PC-9 (cell line): ENCODE measurements around the gene PCNX1. TPM values are rescaled to one million over a fixed set of nuclear protein-coding genes. Genes with fewer than 3 reads are reported as not detected.
"Not testable (repeated sequence)": the region's sequence is repeated elsewhere in the genome, so short reads cannot be mapped to it uniquely, and the experiment has no call there.

Experiments used
- BruUV-seq: library from RNA; stranded (reverse); fragments of 400-500 nt; replicated peaks from 2 replicates; lab custom pipeline; 2021; lab: Mats Ljungman, UMichigan
- CTCF ChIA-PET: fragments of 300-600 bp; sonication (Branson Sonifier 250); formaldehyde crosslinking; loops from one replicate; lab custom pipeline; 2022; ENCODE audit warnings: antibody characterized with exemption; lab: Charles Lee
- POLR2A ChIA-PET: fragments of 300-600 bp; sonication (Branson Sonifier 250); formaldehyde crosslinking; loops from one replicate; lab custom pipeline; 2022; ENCODE audit warnings: antibody characterized with exemption; ENCODE audit not compliant: unreplicated experiment; lab: Charles Lee
- DNase-seq, 2 experiments: peaks; one replicate each; pipeline versions ENCODE4 v3.0.0 to v3.0.0-alpha.2; 2015 to 2022; ENCODE audit warnings: mixed read lengths in 1 of 2
- H2AFZ ChIP-seq: fragments of 200-600 bp; sonication (generic); 2 replicates; pipeline ENCODE4 v1.8.1; 2017; ENCODE audit warnings: antibody characterized with exemption
- H3F3A ChIP-seq: fragments of 200-600 bp; sonication (generic); 2 replicates; pipeline ENCODE4 v1.8.1; 2017; ENCODE audit warnings: antibody characterized with exemption, mild to moderate bottlenecking, low read depth; ENCODE audit not compliant: insufficient read depth
- H3K27ac ChIP-seq: fragments of 200-600 bp; sonication (generic); 2 replicates; pipeline ENCODE4 v1.6.1; 2016; ENCODE audit warnings: mixed run types
- H3K27me3 ChIP-seq: fragments of 200-600 bp; sonication (generic); 2 replicates; pipeline ENCODE4 v1.6.1; 2016; ENCODE audit warnings: low read depth, mixed run types; ENCODE audit not compliant: insufficient read depth
- H3K36me3 ChIP-seq: fragments of 200-600 bp; sonication (generic); 2 replicates; pipeline ENCODE4 v1.6.1; 2016; ENCODE audit warnings: low read depth, mixed run types
- H3K4me1 ChIP-seq: fragments of 200-600 bp; sonication (generic); replicated peaks from 2 replicates; pipeline ENCODE4 v1.6.1; 2016; ENCODE audit warnings: mixed run types; ENCODE audit not compliant: insufficient read depth
- H3K4me2 ChIP-seq: fragments of 200-600 bp; sonication (generic); 2 replicates; pipeline ENCODE4 v1.6.1; 2017; ENCODE audit warnings: mixed run types
- H3K4me3 ChIP-seq: fragments of 200-600 bp; sonication (generic); 2 replicates; pipeline ENCODE4 v1.6.1; 2016; ENCODE audit warnings: mixed run types
- H3K79me2 ChIP-seq: fragments of 200-600 bp; sonication (generic); 2 replicates; pipeline ENCODE4 v1.6.1; 2017; ENCODE audit warnings: low read depth, mixed run types
- H3K9me2 ChIP-seq: fragments of 200-600 bp; sonication (generic); 2 replicates; pipeline ENCODE4 v1.8.1; 2017; ENCODE audit warnings: mild to moderate bottlenecking; ENCODE audit not compliant: insufficient read depth
- H3K9me3 ChIP-seq: fragments of 200-600 bp; sonication (generic); 2 replicates; pipeline ENCODE4 v1.8.1; 2016; ENCODE audit warnings: low read depth; ENCODE audit not compliant: insufficient read depth
- H4K20me1 ChIP-seq: fragments of 200-600 bp; sonication (generic); 2 replicates; pipeline ENCODE4 v1.8.1; 2017; ENCODE audit not compliant: insufficient read depth
- CTCF ChIP-seq: fragments of 200-600 bp; sonication (generic); conservative IDR thresholded peaks from 2 replicates; pipeline ENCODE4 v1.6.1; 2017; ENCODE audit warnings: mixed run types, antibody characterized with exemption, mild to moderate bottlenecking, moderate library complexity
- EZH2 ChIP-seq: fragments of 200-600 bp; sonication (generic); IDR thresholded peaks from 2 replicates; pipeline ENCODE4 v1.8.0; 2017; ENCODE audit warnings: antibody characterized with exemption, low read depth
- intact Hi-C: fragments of 100-400 bp; cut with micrococcal nuclease; formaldehyde crosslinking; loops from one replicate; pipeline ENCODE4 v1.10.0; 2022; ENCODE audit not compliant: unreplicated experiment
- total RNA-seq: library from RNA; stranded (reverse); gene quantifications from 2 replicates; pipeline ENCODE4 v1.2.3, GENCODE V29; 2021

PCNX1 gene
- total RNA-seq, 1 experiment from 2014 or later, result 37.6 TPM

- Histone ChIP-seq H3K4me3 (no peak overlapping the region), H3K4me2 (no peak overlapping the region), H3K4me1 (no peaks in the 10 kb centered on the region), H3K27ac (no peak overlapping the region), H4K20me1 (no peaks in the 10 kb centered on the region), H3K36me3 (peaks cover 12% of the 10 kb centered on the region), H3K27me3 (no peaks in the 10 kb centered on the region), H3K79me2 (peaks cover 40% of the 10 kb centered on the region), H2AFZ (no peak overlapping the region), H3K9me3 (peaks cover 29% of the 10 kb centered on the region), H3K9me2 (no peaks in the 10 kb centered on the region), H3F3A (no peaks in the 10 kb centered on the region; the same call in 1 of the 2 replicates)
- no peak for DNase-seq
- ChIA-PET CTCF (no interaction called here), POLR2A (no interaction called here)
- BruUV-seq, result no TSS peak
- TF ChIP-seq CTCF, result no peak
- intact Hi-C loops, result no loop called here
Measured at GRCh38 chr14:70942342-70942706, 35.1 kb downstream of the PCNX1 start.

GRCh38 chr14:70942721-70943120 is 35.5 kb downstream of the PCNX1 start:
- H3K27me3 ChIP-seq, H3K4me1 ChIP-seq, H3F3A ChIP-seq, H3K9me2 ChIP-seq, POLR2A ChIA-PET, H4K20me1 ChIP-seq, intact Hi-C loops, H3K4me3 ChIP-seq, DNase-seq, BruUV-seq, H3K27ac ChIP-seq, CTCF ChIA-PET, H3K4me2 ChIP-seq, H2AFZ ChIP-seq: not testable (repeated sequence)
- H3K36me3 ChIP-seq, result peaks cover 16% of the 10 kb centered on the region
- peaks cover 31% of the 10 kb centered on the region for H3K9me3 ChIP-seq
- peaks cover 36% of the 10 kb centered on the region; the same call in 1 of the 2 replicates for H3K79me2 ChIP-seq

GRCh38 chr14:70943838-70944237 is 36.6 kb downstream of the PCNX1 start:
- no peaks in the 10 kb centered on the region for H3K9me2 ChIP-seq
- H3K27me3 ChIP-seq, result no peaks in the 10 kb centered on the region
- no peak overlapping the region for H2AFZ ChIP-seq
- TF ChIP-seq CTCF (no peak), EZH2 (no peak)
- BruUV-seq, result no TSS peak
- intact Hi-C loops, result no loop called here
- H3K4me1 ChIP-seq, result no peaks in the 10 kb centered on the region
- H3K79me2 ChIP-seq, result peaks cover 31% of the 10 kb centered on the region; the same call in 1 of the 2 replicates
- no peak overlapping the region for H3K27ac ChIP-seq
- no peaks in the 10 kb centered on the region; the same call in 1 of the 2 replicates for H3F3A ChIP-seq
- H3K9me3 ChIP-seq, result peaks cover 37% of the 10 kb centered on the region
- no peak for DNase-seq
- H3K4me3 ChIP-seq, result no peak overlapping the region
- ChIA-PET POLR2A (no interaction called here), CTCF (no interaction called here)
- H4K20me1 ChIP-seq, result no peaks in the 10 kb centered on the region
- H3K4me2 ChIP-seq, result no peak overlapping the region
- H3K36me3 ChIP-seq, result peaks cover 24% of the 10 kb centered on the region

GRCh38 chr14:70947739-70948138 is 40.5 kb downstream of the PCNX1 start:
- peaks cover 12% of the 10 kb centered on the region for H3K79me2 ChIP-seq
- peaks cover 30% of the 10 kb centered on the region for H3K36me3 ChIP-seq
- TF ChIP-seq EZH2 (no peak), CTCF (no peak)
- ChIA-PET POLR2A (no interaction called here), CTCF (no interaction called here)
- no TSS peak for BruUV-seq
- no peak overlapping the region for H3K4me2 ChIP-seq
- H3K9me2 ChIP-seq, result no peaks in the 10 kb centered on the region
- no peak overlapping the region for H3K4me3 ChIP-seq
- H2AFZ ChIP-seq, result no peak overlapping the region
- no peaks in the 10 kb centered on the region for H3K27me3 ChIP-seq
- H4K20me1 ChIP-seq, result no peaks in the 10 kb centered on the region
- no peaks in the 10 kb centered on the region for H3K4me1 ChIP-seq
- no peak for DNase-seq
- 0 out of 2 replicates have a peak, but pooled peaks cover 6% of the 10 kb centered on the region for H3F3A ChIP-seq
- intact Hi-C loops, result no loop called here
- peaks cover 37% of the 10 kb centered on the region for H3K9me3 ChIP-seq
- no peak overlapping the region for H3K27ac ChIP-seq
